Psoas muscle (tissue), 8 donors: ENCODE measurements around the gene MYO1H. TPM values are rescaled to one million over a fixed set of nuclear protein-coding genes. Genes with fewer than 3 reads are reported as not detected.

Source experiments
- ATAC-seq, 4 donors: fragments of 200-7000 bp; cut with Tn5 transposase; one replicate each; pipeline ENCODE4 v1.9.1; 2020; ENCODE audit warnings: moderate library complexity in 3 of 4, mild to moderate bottlenecking in 2 of 4
- DNase-seq, 2 donors: peaks; one replicate each; pipeline ENCODE4 v3.0.0-alpha.2; 2020
- H3K27ac ChIP-seq: fragments of 200-600 bp; one replicate; pipeline ENCODE4 v1.8.0; 2022
- H3K27me3 ChIP-seq, 3 donors: fragments of 200-600 bp in 1 of 3; one replicate each; pipeline versions ENCODE4 v1.6.1 to v1.8.0; 2013 to 2022; ENCODE audit warnings: low read length in 2 of 3, mild to moderate bottlenecking in 2 of 3, moderate library complexity in 1 of 3; ENCODE audit not compliant: insufficient read depth in 3 of 3
- H3K36me3 ChIP-seq, 2 donors: fragments of 200-600 bp in 1 of 2; one replicate each; pipeline versions ENCODE4 v1.6.1 to v1.8.0; 2013 to 2022; ENCODE audit warnings: low read depth in 1 of 2, mild to moderate bottlenecking in 1 of 2, moderate library complexity in 1 of 2; ENCODE audit not compliant: insufficient read depth in 1 of 2
- H3K4me1 ChIP-seq: fragments of 200-600 bp; one replicate; pipeline ENCODE4 v1.8.0; 2022
- H3K4me3 ChIP-seq: fragments of 200-600 bp; one replicate; pipeline ENCODE4 v1.8.0; 2022; ENCODE audit warnings: mild to moderate bottlenecking
- H3K9me3 ChIP-seq: fragments of 200-600 bp; one replicate; pipeline ENCODE4 v1.8.0; 2022
- CTCF ChIP-seq: fragments of 200-600 bp; IDR thresholded peaks from one replicate; pipeline ENCODE4 v1.8.0; 2022; ENCODE audit warnings: antibody characterized with exemption
- WGBS, 3 donors: extraction: QIAGEN DNeasy Blood & Tissue Kit; methylation state at CpG; one replicate each; pipeline versions ENCODE4 v1.1.6 to v1.1.7; 2013; 5-methylcytosine and 5-hydroxymethylcytosine counted together
- intact Hi-C, 2 donors: fragments of 100-400 bp; cut with DNase I; formaldehyde crosslinking; loops; one replicate each; pipeline versions ENCODE4 v1.11.0 to v1.14.2; 2022
- polyA plus RNA-seq, 3 donors: library from polyadenylated mRNA; stranded (reverse); fragments of 200-250 nt; gene quantifications; one replicate each; pipeline ENCODE4 v1.2.3, GENCODE V29; 2013
- total RNA-seq, 4 donors: library from RNA; stranded (reverse); fragmentation: NEBNext Ultra II Directional in 2 of 4; extraction: Animal tissue kit (Norgen Biotek cat#: 25700) in 2 of 4; gene quantifications; one replicate each; pipeline versions ENCODE4 v1.2.1 to v1.2.4, GENCODE V29; 2021 to 2023
- donor health status: healthy with polysubstance abuse.
- donor health status: DM: no; HTN: no; CAD: no; lungs with moderate emphysema.
- donor health status: Bipolar disorder and iron deficiency.
- donor health status: healthy.
- donor health status: DM: yes; HTN: yes; CAD: no.
- donor health status: DM: no; HTN: no; CAD: no.
- donor health status: DM: no; HTN: no; CAD: no.
- donor health status: DM: yes; HTN: yes; CAD: no.

MYO1H gene
- total and polyA plus RNA-seq, 7 donors = 0.10 TPM; not detected in 6

- Histone ChIP-seq H3K9me3 (no peaks in the 10 kb centered on the region), H3K27ac (no peak overlapping the region), H3K36me3 (peaks cover 26 to 100% of the 10 kb centered on the region in 2 donors), H3K4me1 (peaks cover 17% of the 10 kb centered on the region), H3K4me3 (no peak overlapping the region), H3K27me3 (no peaks in the 10 kb centered on the region)
- WGBS, 3 donors = 80 to 91% (median 87%) methylated on average over 7 of the region's 7 CpGs
- intact Hi-C loops = no loop called here
- no peak for TF ChIP-seq CTCF
- DNase-seq (no peak), ATAC-seq (no peak)
Observed at GRCh38 chr12:109488051-109488665, 140.5 kb downstream of the MYO1H start.

GRCh38 chr12:109489016-109489954, 141.6 kb downstream of the MYO1H start:
- peaks cover 17% of the 10 kb centered on the region for H3K4me1 ChIP-seq
- TF ChIP-seq CTCF = no peak
- no peak overlapping the region for H3K4me3 ChIP-seq
- H3K9me3 ChIP-seq = no peaks in the 10 kb centered on the region
- DNase-seq = no peak
- H3K36me3 ChIP-seq = peaks cover 28 to 100% of the 10 kb centered on the region in 2 donors
- no peaks in the 10 kb centered on the region for H3K27me3 ChIP-seq
- peak overlapping the region; percentile 46 for H3K27ac ChIP-seq
- peak; percentile 68 to 91 (median 84) for ATAC-seq
- intact Hi-C loops = no loop called here
- WGBS, 3 donors = 58 to 74% (median 65%) methylated on average over 14 of the region's 14 CpGs

- DNase-seq (no peak), ATAC-seq (peak; percentile 35 to 61 (median 50))
- no peak for TF ChIP-seq CTCF
- H3K27me3 ChIP-seq = no peaks in the 10 kb centered on the region
- intact Hi-C loops = loop anchor here in 1 of 2 donors (10.0 kb wide), 1 partner anchor 255 kb away; no protein-coding TSS in a partner anchor
- H3K4me1 ChIP-seq = peaks cover 17% of the 10 kb centered on the region
- peaks cover 28 to 100% of the 10 kb centered on the region in 2 donors for H3K36me3 ChIP-seq
- H3K4me3 ChIP-seq = no peak overlapping the region
- no peaks in the 10 kb centered on the region for H3K9me3 ChIP-seq
- 26 to 60% (median 27%) methylated on average over 1 of the region's 1 CpG for WGBS, 3 donors
- peak overlapping the region; percentile 46 for H3K27ac ChIP-seq
Observed at GRCh38 chr12:109489955-109490565, 142.4 kb downstream of the MYO1H start.

- Histone ChIP-seq H3K9me3 (no peaks in the 10 kb centered on the region), H3K4me1 (peaks cover 17% of the 10 kb centered on the region), H3K27me3 (no peaks in the 10 kb centered on the region), H3K27ac (no peak overlapping the region), H3K36me3 (peaks cover 21 to 100% of the 10 kb centered on the region in 2 donors), H3K4me3 (no peak overlapping the region)
- TF ChIP-seq CTCF = no peak
- intact Hi-C loops = loop anchor here in 1 of 2 donors (10.0 kb wide), 1 partner anchor 257 kb away; no protein-coding TSS in a partner anchor
- 81 to 91% (median 88%) methylated on average over 4 of the region's 4 CpGs for WGBS, 3 donors
- ATAC-seq (no peak), DNase-seq (no peak)
Observed at GRCh38 chr12:109491671-109492070, 144.0 kb downstream of the MYO1H start.
